PC-9 (cell line): ENCODE measurements around the gene KRT3. TPM values are rescaled to one million over a fixed set of nuclear protein-coding genes. Genes with fewer than 3 reads are reported as not detected.

Experiments
- BruUV-seq: library from RNA; stranded (reverse); fragments of 400-500 nt; replicated peaks from 2 replicates; lab custom pipeline; 2021; lab: Mats Ljungman, UMichigan
- CTCF ChIA-PET: fragments of 300-600 bp; sonication (Branson Sonifier 250); formaldehyde crosslinking; loops from one replicate; lab custom pipeline; 2022; ENCODE audit warnings: antibody characterized with exemption; lab: Charles Lee
- POLR2A ChIA-PET: fragments of 300-600 bp; sonication (Branson Sonifier 250); formaldehyde crosslinking; loops from one replicate; lab custom pipeline; 2022; ENCODE audit warnings: antibody characterized with exemption; ENCODE audit not compliant: unreplicated experiment; lab: Charles Lee
- DNase-seq, 2 experiments: peaks; one replicate each; pipeline versions ENCODE4 v3.0.0 to v3.0.0-alpha.2; 2015 to 2022; ENCODE audit warnings: mixed read lengths in 1 of 2
- H2AFZ ChIP-seq: fragments of 200-600 bp; sonication (generic); 2 replicates; pipeline ENCODE4 v1.8.1; 2017; ENCODE audit warnings: antibody characterized with exemption
- H3F3A ChIP-seq: fragments of 200-600 bp; sonication (generic); 2 replicates; pipeline ENCODE4 v1.8.1; 2017; ENCODE audit warnings: antibody characterized with exemption, mild to moderate bottlenecking, low read depth; ENCODE audit not compliant: insufficient read depth
- H3K27ac ChIP-seq: fragments of 200-600 bp; sonication (generic); 2 replicates; pipeline ENCODE4 v1.6.1; 2016; ENCODE audit warnings: mixed run types
- H3K27me3 ChIP-seq: fragments of 200-600 bp; sonication (generic); 2 replicates; pipeline ENCODE4 v1.6.1; 2016; ENCODE audit warnings: low read depth, mixed run types; ENCODE audit not compliant: insufficient read depth
- H3K36me3 ChIP-seq: fragments of 200-600 bp; sonication (generic); 2 replicates; pipeline ENCODE4 v1.6.1; 2016; ENCODE audit warnings: low read depth, mixed run types
- H3K4me1 ChIP-seq: fragments of 200-600 bp; sonication (generic); replicated peaks from 2 replicates; pipeline ENCODE4 v1.6.1; 2016; ENCODE audit warnings: mixed run types; ENCODE audit not compliant: insufficient read depth
- H3K4me2 ChIP-seq: fragments of 200-600 bp; sonication (generic); 2 replicates; pipeline ENCODE4 v1.6.1; 2017; ENCODE audit warnings: mixed run types
- H3K4me3 ChIP-seq: fragments of 200-600 bp; sonication (generic); 2 replicates; pipeline ENCODE4 v1.6.1; 2016; ENCODE audit warnings: mixed run types
- H3K79me2 ChIP-seq: fragments of 200-600 bp; sonication (generic); 2 replicates; pipeline ENCODE4 v1.6.1; 2017; ENCODE audit warnings: low read depth, mixed run types
- H3K9me2 ChIP-seq: fragments of 200-600 bp; sonication (generic); 2 replicates; pipeline ENCODE4 v1.8.1; 2017; ENCODE audit warnings: mild to moderate bottlenecking; ENCODE audit not compliant: insufficient read depth
- H3K9me3 ChIP-seq: fragments of 200-600 bp; sonication (generic); 2 replicates; pipeline ENCODE4 v1.8.1; 2016; ENCODE audit warnings: low read depth; ENCODE audit not compliant: insufficient read depth
- H4K20me1 ChIP-seq: fragments of 200-600 bp; sonication (generic); 2 replicates; pipeline ENCODE4 v1.8.1; 2017; ENCODE audit not compliant: insufficient read depth
- EZH2 ChIP-seq: fragments of 200-600 bp; sonication (generic); IDR thresholded peaks from 2 replicates; pipeline ENCODE4 v1.8.0; 2017; ENCODE audit warnings: antibody characterized with exemption, low read depth
- intact Hi-C: fragments of 100-400 bp; cut with micrococcal nuclease; formaldehyde crosslinking; loops from one replicate; pipeline ENCODE4 v1.10.0; 2022; ENCODE audit not compliant: unreplicated experiment
- total RNA-seq: library from RNA; stranded (reverse); gene quantifications from 2 replicates; pipeline ENCODE4 v1.2.3, GENCODE V29; 2021
- TF ChIP-seq, protein P1 (sequence below): fragments of 200-600 bp; sonication (generic); conservative IDR thresholded peaks from 2 replicates; pipeline ENCODE4 v1.6.1; 2017; ENCODE audit warnings: mixed run types, antibody characterized with exemption, mild to moderate bottlenecking, moderate library complexity

The KRT3 gene
- total RNA-seq, 1 experiment from 2014 or later, result 0.24 TPM

DNA sequence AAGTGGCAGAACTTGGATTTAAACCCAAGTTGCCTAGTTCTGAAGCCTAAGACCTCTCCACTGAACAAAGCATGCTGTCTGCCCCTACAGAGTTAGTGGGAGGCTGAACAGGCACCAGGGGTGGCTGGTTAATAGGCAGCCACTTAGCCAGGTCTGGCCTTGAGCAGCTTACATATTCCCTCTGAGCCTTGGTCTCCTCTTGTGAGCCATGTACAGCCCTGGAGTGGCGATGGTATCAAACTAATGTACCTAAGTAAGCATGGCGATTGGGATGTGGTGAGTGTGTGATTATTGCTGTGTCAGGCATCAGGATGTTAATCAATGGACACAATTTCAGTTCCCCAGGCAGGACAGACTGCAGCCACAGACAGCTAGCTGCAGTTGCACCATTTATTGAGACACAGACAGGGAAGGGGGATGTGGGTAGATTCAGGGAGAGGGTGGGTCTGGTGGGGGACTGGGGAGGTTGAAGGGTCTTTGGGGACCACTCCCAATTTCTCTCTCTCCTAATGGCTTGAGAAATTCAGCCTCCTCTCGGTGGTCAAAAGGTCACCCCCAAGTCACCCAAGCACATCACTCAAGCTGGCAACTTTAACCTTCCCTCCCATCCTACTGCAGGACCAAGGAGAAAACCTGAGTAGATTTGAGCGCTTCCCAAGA, 25.3 kb upstream of the KRT3 start:
- CTCF ChIA-PET, result interaction anchor here (0.6 kb wide), 1 partner anchor 51 kb away, joined by 4 read pairs; no protein-coding TSS in a partner anchor
- Histone ChIP-seq H3K4me1 (peaks cover 10% of the 10 kb centered on the region), H3K27me3 (no peaks in the 10 kb centered on the region; the same call in 1 of the 2 replicates), H4K20me1 (no peaks in the 10 kb centered on the region), H3K36me3 (no peaks in the 10 kb centered on the region), H3K4me2 (no peak overlapping the region), H3K9me2 (no peaks in the 10 kb centered on the region), H3K27ac (no peak overlapping the region), H2AFZ (no peak overlapping the region), H3K4me3 (no peak overlapping the region), H3F3A (peaks cover 4% of the 10 kb centered on the region; the same call in 1 of the 2 replicates), H3K79me2 (no peaks in the 10 kb centered on the region), H3K9me3 (no peaks in the 10 kb centered on the region)
- intact Hi-C loops, result no loop called here
- POLR2A ChIA-PET, result no interaction called here
- BruUV-seq, result no TSS peak
- no peak for DNase-seq
- TF ChIP-seq EZH2, result no peak

GRCh38 chr12:52820521-52820920, 24.6 kb upstream of the KRT3 start:
- no peak overlapping the region for H2AFZ ChIP-seq
- H3K4me3 ChIP-seq, result no peak overlapping the region
- ChIA-PET POLR2A (no interaction called here), CTCF (interaction anchor here (0.6 kb wide), 1 partner anchor 52 kb away, joined by 4 read pairs; no protein-coding TSS in a partner anchor)
- peaks cover 10% of the 10 kb centered on the region for H3K4me1 ChIP-seq
- no peak for DNase-seq
- no peak overlapping the region for H3K4me2 ChIP-seq
- no peaks in the 10 kb centered on the region for H3K9me2 ChIP-seq
- BruUV-seq, result no TSS peak
- H3K79me2 ChIP-seq, result no peaks in the 10 kb centered on the region
- H3K9me3 ChIP-seq, result no peaks in the 10 kb centered on the region
- H3K27me3 ChIP-seq, result no peaks in the 10 kb centered on the region; the same call in 1 of the 2 replicates
- H4K20me1 ChIP-seq, result no peaks in the 10 kb centered on the region
- H3K27ac ChIP-seq, result no peak overlapping the region
- intact Hi-C loops, result no loop called here
- no peaks in the 10 kb centered on the region for H3K36me3 ChIP-seq
- peaks cover 4% of the 10 kb centered on the region; the same call in 1 of the 2 replicates for H3F3A ChIP-seq
- no peak for TF ChIP-seq EZH2
- TF ChIP-seq, protein P1, sequence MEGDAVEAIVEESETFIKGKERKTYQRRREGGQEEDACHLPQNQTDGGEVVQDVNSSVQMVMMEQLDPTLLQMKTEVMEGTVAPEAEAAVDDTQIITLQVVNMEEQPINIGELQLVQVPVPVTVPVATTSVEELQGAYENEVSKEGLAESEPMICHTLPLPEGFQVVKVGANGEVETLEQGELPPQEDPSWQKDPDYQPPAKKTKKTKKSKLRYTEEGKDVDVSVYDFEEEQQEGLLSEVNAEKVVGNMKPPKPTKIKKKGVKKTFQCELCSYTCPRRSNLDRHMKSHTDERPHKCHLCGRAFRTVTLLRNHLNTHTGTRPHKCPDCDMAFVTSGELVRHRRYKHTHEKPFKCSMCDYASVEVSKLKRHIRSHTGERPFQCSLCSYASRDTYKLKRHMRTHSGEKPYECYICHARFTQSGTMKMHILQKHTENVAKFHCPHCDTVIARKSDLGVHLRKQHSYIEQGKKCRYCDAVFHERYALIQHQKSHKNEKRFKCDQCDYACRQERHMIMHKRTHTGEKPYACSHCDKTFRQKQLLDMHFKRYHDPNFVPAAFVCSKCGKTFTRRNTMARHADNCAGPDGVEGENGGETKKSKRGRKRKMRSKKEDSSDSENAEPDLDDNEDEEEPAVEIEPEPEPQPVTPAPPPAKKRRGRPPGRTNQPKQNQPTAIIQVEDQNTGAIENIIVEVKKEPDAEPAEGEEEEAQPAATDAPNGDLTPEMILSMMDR, result no peak

DNA sequence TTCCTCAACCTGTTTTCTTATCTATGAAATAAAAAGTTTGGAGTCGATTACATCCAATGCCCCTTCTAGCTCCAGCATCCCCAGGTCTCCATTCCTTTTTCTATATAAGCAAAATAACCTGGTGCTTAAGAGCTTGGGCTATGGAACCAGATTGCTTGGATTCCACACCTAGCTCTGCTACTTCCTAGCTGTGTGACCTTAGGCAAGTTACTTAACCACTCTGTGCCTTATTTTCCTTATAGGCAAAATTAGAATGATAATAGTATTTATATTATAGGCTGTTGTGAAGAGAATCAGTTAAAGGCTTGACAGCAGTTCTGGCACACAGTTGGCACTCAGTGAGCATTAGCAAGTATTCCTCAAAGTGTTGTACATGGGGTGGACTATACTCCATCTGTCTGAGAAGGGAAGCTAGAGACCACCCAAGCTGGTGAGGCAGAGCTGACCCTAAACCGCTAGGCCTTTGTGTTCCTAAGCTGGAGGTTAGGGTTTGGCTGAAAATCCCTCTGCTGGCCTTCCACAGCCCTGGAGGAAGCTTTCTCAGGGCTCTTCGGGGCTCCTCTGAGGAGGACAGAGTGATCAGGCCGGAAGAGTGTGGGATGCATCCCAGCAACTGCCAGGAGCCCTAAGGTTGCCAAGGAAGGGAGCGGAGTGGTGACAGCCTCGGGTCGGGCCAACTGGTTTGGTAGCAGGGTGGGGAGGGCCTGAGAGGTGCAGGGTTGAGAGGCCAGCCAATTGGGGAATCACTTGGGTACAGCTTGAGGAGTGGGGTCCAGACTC, 24.0 kb upstream of the KRT3 start:
- POLR2A ChIA-PET, result interaction anchor here (0.6 to 0.7 kb wide), 2 partner anchors 132 to 239 kb away, joined by 3 to 8 read pairs; no protein-coding TSS in a partner anchor
- no peaks in the 10 kb centered on the region for H3K9me3 ChIP-seq
- H3K27me3 ChIP-seq, result no peaks in the 10 kb centered on the region; the same call in 1 of the 2 replicates
- no peak overlapping the region for H3K4me2 ChIP-seq
- H3F3A ChIP-seq, result peaks cover 4% of the 10 kb centered on the region; the same call in 1 of the 2 replicates
- CTCF ChIA-PET, result interaction anchor here (0.6 to 0.7 kb wide), 2 partner anchors 588 to 928 kb away, joined by 8 to 9 read pairs; no protein-coding TSS in a partner anchor
- intact Hi-C loops, result no loop called here
- H3K4me3 ChIP-seq, result no peak overlapping the region
- peaks cover 10% of the 10 kb centered on the region for H3K4me1 ChIP-seq
- DNase-seq, result no peak
- no peak overlapping the region for H2AFZ ChIP-seq
- BruUV-seq, result no TSS peak
- H3K36me3 ChIP-seq, result no peaks in the 10 kb centered on the region
- H3K79me2 ChIP-seq, result no peaks in the 10 kb centered on the region
- H3K9me2 ChIP-seq, result no peaks in the 10 kb centered on the region
- H4K20me1 ChIP-seq, result no peaks in the 10 kb centered on the region
- no peak overlapping the region for H3K27ac ChIP-seq
- no peak for TF ChIP-seq EZH2
- TF ChIP-seq, protein P1, result no peak
